HG03575 (cell line): ENCODE measurements around the gene PIEZO1.

ENCODE experiments used
- ATAC-seq: cut with Tn5 transposase; IDR thresholded peaks from one replicate; pipeline ENCODE4 v1.9.1; 2021; ENCODE audit not compliant: unreplicated experiment, insufficient number of reproducible peaks, low FRiP score; ENCODE audit errors: extremely low read depth

Gene PIEZO1

DNA sequence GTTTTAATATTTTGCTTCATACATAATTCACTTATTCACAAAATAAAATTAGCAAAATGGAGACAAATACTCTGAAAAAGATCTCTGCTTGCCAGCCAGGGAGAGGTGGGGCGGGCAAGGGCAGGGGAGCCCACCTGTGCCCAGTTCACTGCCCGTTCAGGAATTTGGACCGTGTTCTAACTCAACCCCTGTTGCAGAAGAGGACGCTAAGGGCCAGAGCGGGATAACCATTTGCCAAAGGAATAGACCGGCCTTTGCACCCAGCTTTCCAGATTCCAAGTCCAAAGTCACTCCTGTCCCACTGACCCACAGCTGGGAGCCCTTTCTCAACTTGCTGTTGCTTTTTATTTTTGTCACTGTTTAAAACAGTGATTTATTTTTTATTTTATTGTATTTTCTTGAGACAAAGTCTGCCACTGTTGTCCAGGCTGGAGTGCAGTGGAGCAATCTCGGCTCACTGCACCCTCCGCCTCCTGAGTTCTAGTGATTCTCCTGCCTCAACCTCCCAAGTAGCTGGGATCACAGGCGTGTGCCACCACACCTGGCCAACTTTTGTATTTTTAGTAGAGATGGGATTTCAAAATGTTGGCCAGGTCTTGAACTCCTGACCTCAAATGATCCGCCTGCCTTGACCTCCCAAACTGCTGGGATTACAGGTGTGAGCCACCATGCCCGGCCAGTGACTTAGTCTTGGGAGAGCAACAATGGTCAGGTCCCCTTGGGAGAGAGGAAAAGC is 2.7 kb upstream of the PIEZO1 start:
- ATAC-seq = no peak

DNA sequence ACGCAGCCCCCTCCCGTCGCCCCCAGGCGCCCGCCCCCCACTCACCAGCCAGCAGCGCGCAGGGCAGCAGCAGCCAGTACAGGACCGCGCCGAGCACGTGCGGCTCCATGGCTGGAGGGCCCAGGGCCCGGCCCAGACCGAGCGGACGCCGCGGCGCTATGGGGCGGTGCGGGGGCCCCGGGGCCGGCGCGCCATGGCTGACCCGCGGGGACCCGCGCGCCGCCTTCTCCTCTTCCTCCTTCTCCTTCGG is 239 bp downstream of the PIEZO1 start:
- ATAC-seq = no peak

DNA sequence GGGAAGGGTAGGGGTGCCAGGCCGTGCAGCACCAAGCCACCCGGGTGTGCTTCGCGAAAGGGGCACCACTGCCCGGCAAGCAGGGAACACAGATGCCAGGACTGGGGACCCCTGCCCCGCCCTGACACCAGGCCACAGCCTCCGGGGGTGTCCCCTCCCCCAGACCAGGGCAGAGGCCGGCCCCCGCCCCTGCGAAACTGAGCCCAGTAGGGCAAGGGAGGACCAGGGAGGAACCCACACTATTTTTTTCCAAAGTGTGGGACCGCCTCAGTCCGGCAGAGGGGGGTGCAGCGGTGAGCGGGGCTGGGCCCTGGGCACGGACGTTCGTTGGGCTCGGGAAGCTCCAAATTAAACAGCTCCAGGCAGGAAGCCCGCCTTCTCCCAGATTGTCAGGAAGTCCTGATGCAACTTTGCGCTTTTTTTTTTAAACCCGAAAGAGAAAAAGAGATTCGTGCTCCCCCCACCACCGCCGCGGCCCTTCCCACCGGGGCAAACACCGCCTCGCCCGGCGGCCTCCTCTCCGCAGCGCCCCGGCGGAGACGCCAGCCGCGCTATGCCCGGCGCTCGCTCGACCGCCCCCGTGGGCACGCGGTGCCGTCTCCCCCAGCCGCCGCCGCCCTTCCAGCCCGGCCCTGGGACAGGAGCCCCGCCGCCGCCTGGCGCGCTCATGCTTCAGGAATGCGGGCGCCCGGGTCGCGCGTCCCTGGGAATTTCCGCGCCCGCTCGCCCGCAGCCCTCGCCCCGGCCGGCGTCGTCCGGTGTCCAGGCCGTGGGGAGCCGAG is 755 bp downstream of the PIEZO1 start:
- no peak for ATAC-seq

DNA sequence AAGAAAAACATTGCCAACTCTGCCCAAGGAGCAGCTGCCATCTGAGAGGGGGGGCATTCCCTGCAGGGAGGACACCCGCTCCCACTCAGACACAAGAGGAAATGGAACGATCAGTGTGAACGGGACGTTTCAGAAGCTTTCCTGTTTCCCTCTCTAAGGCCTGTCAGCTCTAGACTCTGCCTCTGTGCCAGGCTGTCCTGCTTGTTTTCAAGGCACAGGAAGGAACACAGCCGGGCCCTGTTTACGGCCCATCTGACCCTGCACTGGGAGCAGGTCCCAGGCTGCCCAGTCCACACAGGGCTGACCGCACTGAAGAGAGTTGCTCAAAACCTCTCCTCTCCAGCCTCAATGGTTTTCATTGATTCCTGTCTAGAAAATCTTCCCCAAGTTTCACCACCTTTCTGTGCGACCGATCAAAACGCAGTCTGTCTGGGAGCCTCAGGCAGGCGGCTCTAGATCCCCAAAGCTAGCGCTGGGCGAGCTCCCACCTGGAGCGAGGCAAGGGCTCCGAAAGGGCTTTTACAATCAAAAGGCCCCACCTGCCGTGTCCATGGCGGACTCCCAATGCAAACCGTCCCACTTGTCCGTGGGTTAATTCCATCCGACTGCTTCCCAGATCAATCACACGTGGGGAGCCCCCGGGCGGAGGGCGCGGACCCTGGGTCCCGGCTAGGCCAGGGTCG is 1.5 kb downstream of the PIEZO1 start:
- no peak for ATAC-seq

DNA sequence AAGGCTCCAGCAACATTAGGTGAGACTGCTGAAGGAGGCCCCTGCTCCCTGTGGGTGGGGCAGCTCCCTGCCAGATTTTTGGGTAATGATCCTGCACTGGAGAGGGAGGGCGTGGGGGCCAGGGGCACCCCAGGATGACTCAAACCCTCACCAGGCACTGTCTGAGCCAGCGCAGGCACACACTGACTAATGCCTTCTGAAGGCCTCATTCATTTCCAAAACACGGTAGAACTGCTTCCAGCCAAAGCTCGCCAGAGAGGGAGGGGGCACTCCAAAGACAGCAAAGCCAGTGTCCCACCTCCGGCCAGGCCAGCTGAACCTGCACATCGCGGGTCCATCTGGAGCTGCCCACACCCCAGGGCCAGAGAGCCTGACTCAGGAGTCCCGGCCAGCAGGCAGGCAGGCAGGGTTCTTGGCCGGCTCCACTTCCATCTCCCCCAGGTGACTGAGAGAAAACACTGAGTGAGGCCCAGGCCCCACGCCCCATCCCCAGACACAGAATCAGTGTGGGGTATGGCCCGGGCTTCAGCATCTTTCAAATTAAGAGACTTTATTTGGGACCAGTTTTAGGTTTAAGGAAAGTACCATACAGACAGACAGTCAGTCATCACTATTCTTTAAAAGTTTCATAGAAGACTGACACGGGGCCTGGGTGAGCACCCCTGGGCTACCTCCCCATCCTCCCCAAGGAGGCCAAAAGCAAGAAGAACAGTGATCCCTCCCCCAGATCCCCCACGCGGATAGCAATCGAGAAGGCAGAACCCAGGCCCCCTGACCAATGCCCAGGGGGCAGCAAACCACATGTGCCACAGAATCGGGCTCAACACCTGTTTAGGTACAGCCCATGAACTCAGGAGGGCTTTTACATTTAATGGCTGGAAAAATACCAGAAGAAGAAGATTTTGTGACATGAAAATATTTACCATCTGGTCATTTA is 2.3 kb downstream of the PIEZO1 start:
- no peak for ATAC-seq

DNA sequence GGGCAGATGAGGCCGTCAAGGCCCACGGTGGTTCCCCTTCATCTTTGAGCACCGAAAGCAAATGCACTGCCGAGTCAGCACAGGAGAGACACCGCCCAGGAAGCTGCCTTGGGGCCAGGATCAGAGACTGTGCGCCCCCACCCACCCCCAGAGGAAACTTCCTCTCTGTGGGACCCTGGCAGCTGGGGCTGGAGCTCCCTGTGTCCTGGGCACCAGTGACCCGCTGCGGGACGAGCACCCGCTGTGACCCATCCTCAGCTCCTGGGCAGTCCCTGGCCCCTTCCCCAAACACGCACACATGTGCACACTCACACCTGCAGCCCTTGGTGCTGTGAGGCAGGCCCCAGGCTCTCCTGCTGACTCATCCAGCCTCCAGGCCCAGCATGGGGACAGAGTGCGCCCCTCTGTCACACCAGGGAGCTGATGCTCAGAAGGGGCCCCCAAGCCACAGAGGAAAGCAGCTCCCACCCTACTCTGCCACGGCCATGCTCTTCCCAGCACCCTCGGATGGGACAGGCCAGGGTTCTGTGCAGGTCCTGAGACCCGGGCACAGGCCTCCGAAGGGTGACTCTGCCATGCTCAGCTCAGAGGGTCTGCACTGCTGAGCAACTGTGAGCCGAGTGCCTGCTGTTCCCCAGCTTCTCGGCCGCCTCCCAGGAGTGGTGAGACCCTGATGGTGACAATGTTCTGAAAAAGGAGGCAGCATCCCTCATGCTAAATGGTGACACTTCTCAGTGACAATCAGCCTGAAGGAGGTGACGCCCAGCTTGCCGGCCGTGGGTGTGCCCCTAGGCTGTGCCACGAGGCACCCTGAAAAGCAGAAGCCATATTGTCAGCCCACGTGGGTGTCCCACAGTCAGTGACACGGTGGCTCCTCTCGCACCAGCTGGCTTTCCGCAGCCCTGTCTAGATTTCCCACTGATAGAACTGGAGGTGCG is 3.6 kb downstream of the PIEZO1 start:
- no peak for ATAC-seq

DNA sequence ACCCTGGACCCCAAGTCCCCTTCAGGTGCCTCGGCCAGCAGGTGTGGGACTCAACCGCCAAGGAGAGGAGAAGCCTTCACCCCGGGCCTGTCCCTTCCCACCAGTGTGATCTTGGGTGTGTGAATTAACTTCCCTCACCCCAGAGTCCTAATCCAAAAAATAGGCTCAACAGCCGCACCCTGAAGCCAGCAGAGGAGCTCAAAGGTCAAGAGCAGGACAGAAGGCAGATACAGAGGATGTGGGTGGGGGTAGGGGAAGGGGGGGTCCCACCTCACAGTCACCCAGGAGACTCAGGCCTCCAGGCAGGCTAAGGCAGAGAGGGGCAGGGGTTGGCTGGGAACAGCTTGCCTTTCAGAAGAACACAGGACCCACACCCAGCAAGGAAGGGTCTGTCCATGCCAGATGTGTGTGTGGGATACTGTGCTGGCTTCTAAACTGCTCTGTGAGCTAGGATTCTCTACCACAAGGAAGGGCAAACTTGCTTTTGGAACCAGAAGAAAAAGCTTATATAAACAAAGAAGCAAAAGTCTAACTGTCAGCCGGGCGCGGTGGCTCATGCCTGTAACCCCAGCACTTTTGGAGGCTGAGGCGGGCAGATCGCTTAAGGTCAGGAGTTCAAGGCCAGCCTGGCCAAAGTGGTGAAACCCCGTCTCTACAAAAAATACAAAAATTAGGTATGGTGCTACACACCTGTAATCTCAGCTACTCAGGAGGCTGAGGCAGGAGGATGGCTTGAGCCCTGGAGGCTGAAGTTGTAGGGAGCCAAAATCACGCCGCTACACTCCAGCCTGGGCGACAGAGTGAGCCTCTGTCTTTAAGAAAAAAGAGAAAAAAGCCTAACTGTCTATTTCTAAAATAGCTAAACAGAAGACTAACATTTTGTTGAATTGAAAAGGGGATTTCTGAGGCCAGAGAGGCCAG is 4.6 kb downstream of the PIEZO1 start:
- no peak for ATAC-seq

DNA sequence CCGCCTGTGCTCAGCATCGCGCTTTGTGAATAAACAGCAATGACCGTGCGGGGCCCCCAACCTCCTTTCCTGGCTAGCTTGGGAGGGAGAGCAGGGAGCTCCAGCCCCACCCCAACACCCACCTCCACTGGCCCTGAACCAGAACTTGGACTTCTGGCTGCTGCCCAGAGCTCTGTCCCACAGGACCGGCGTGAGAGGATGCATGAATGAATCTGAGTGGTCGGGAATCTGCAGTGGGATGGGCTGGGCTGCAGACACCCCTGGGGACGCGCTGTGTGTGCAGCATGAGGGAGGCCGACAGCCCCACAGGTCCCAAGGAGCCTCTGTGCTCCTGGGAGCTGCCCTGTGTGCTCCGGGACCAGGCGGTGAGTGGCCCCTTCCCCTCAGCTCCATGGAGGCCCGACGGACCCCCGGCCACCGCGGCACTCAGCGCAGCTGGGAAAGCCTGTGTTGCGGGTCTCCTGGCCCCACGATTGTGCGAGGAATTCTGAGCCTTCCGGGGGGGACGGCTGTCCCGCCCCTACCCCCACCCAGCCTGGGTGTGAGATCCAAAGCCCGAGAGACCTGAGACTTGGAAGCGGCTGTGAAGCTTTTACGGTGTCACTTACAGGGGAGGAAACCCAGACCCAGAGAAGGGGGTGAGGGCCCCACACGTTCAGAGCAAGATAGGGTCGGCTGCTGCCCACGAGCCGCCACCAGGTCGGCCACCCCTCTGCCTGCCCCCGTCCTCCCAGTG is 5.4 kb downstream of the PIEZO1 start:
- ATAC-seq = no peak

DNA sequence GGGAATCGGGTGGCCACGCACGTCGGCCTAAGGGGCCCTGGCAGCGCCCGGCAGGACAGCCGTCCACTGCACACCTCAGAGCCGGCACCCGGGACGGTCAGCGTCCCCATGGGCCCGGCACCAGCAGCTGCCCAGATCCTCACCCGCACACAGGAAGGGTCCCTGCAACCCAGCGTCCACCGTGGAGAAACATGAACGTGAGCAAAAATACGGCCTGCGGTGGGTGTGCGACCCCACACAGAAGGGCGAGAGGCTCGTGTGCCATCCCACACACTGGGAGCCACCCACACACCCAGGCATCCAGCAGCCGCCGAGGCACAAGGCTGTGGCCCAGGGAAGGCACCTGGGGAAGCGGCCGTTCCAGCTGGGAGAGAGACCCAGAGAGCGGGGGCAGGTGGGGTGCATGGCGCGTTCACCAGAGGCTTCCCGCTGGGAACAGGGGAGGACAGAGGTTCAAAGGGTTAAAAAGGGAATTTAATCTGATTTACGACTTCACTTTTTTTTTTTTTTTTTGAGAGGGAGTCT is 6.4 kb downstream of the PIEZO1 start:
- no peak for ATAC-seq

DNA sequence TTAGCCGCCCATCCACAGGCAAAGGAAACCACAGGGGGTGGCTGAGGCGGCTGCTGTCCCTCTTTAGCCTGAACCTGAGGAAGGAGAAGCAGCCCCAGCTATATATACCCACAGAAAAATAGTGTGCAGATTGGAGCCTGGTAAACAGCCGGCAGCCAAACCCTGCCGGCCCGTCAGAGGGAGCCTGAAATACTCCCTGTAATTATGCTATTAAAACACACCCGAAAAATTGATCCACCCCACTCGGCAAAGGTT is 6.8 kb downstream of the PIEZO1 start:
- no peak for ATAC-seq

DNA sequence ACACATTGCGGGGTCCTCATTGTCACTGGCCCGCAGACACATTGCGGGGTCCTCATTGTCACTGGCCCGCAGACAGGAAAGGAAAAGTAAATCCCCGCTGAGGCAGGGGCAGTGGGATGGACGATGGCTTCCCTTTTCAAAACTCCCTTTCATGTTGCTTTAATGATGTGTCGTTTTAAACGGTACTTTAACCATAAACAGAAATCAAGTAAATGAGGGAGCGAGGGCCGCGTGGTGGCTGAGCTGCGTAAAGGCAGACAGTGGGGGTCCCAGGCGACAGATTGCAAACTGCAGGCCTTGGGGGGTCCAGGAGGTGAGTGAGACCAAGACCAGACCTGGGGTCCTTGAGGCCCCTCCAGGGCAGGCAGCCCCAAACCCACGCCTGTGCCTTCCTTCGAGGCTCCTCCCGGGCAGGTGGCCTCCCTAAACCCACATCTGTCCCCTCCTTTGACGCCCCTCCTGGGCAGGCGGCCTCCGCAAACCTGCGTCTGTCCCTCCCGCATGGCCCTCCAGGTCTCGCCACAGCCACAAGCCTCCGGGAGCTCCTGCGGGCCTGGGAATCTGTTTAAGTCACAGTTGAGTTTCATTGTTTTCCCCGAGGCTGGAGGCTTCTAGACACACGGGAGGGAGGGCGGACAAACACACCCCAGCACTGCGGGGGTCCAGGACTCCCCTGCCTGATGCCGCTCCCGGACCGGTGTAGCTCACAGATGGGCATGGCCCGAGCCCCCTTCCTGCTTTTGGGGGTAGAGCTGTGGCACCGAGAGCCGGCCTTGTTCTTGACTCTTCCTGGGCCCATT is 7.3 kb downstream of the PIEZO1 start:
- ATAC-seq = no peak

DNA sequence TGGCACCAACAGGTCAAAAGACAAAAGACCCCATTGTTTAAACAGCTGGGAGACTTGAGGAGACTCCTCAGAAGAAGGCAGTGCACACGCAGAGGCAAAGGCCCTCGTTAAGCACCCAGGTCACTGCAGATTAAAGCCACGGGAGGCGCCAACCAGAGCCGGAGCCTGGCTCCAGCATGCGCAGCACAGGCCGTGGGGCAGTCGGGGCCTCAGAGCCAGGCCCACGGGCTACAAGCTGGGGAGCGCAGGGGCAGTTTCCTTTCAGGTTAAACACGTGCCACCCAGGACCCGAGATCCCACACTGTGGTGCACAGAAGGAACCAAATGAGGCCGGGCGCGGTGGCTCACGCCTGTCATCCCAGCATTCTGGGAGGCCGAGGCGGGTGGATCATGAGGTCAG is 9.2 kb downstream of the PIEZO1 start:
- ATAC-seq = no peak

DNA sequence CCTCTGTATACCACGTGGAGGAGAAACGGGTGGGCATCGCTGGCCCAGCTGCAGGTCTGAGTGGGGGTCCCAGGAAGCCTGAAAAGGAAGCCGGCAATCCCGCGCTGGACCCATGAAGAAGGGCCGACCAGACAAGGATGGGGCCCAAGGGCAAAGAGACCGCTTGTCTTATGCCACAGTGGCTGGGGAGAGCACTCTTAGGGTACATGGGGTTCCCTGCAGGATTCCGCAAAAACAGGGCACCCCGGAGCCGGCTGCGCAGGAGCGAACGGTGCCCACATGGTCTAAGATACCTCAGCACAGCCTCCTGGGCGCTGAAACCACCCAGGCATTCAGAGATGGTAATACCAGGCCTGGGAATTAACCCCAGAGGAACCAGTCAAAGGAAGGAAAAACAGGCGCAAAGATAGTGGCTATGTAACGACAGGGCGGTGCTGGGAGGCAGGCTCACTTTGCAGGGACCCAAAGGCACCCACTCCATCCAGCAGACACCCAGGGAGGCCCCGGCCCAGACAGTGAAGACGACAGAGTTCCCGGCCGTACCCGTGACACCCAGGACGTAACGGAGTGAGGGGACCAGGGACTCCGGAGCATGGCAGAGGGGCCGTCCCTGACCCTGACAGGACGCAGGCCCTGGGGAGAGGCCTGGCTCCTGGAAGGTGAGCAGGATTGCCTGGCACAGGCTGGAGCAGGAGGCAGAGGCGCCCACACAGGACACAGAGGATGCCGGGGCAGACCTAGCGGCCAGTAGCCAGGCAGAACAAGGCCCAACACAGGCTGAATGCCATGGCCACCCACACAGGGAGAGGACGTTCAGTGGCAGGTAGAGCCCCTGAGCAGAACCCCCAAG is 10.3 kb downstream of the PIEZO1 start:
- ATAC-seq = no peak

DNA sequence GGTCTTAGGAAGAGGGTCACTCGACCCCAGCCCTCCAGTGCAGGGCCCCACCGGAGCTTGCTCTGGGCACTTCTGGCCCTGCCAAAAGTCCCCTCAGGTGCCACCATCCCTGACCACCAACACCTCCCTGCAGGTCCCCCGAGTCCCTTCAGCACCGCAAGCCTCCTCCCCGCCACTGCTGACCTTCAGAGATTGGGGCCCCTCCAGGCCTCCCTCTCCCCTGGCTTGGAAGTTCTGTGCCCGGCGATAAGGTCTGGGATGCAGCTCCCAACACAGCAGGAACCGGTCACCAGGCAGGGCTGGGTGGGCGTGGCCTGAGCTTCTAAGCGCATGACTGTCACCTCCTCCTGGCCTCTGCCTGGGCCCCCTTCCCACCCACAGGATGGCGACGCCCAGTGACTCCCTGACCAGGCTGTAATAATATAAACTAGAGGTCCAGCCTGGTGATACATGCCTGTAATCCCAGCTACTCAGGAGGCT is 11.2 kb downstream of the PIEZO1 start:
- ATAC-seq = no peak
